ENCODE measurements around the gene SLC16A4. TPM values are rescaled to one million over a fixed set of nuclear protein-coding genes. Genes with fewer than 3 reads are reported as not detected.

The SLC16A4 gene
- total RNA-seq, 2 experiments from 2014 or later = 0.22 to 0.38 TPM

GRCh38 chr1:110420874-110421793, 30.3 kb upstream of the SLC16A4 start:
- intact Hi-C loops (cut with micrococcal nuclease; ENCODE audit: unreplicated experiment) = no loop called here
- TF ChIP-seq CTCF (conservative IDR thresholded peaks at IDR 0.05; ENCODE audit: low read length) (no peak), EZH2phosphoT487 (IDR thresholded peaks at IDR 0.05; ENCODE audit: borderline replicate concordance, low read depth, low read length) (no peak)
- no peaks in the 10 kb centered on the region for H3K79me2 ChIP-seq (ENCODE audit: insufficient read depth, low read depth, low read length)
- no peak overlapping the region for H3K27ac ChIP-seq (ENCODE audit: low read depth, low read length, poor library complexity, severe bottlenecking)
- no peaks in the 10 kb centered on the region for H3K4me1 ChIP-seq (ENCODE audit: insufficient read depth, low read length, poor library complexity, severe bottlenecking)
- ChIA-PET POLR2A (interaction anchor here (1.2 kb wide), 1 partner anchor 82 kb away, joined by 5 read pairs; the partner anchor contains the start of gene RBM15), CTCF (ENCODE audit: unreplicated experiment) (no interaction called here)
- no peaks in the 10 kb centered on the region for H3K36me3 ChIP-seq (ENCODE audit: insufficient read depth, low read length)
- no peaks in the 10 kb centered on the region for H3K9me2 ChIP-seq (ENCODE audit: insufficient read depth, low read length)
- H3K9me3 ChIP-seq (ENCODE audit: low read length) = peaks cover 14% of the 10 kb centered on the region
- H2AFZ ChIP-seq (ENCODE audit: low read length) = no peak overlapping the region
- H3K4me3 ChIP-seq (ENCODE audit: low read depth, low read length, poor library complexity, severe bottlenecking) = no peak overlapping the region
- H4K20me1 ChIP-seq (ENCODE audit: insufficient read depth, low read length) = no peaks in the 10 kb centered on the region
- no peak for DNase-seq (ENCODE audit: low spot score)
- BruUV-seq (replicated peaks) = no TSS peak
- no peak overlapping the region for H3K4me2 ChIP-seq (ENCODE audit: low read length)

DNA sequence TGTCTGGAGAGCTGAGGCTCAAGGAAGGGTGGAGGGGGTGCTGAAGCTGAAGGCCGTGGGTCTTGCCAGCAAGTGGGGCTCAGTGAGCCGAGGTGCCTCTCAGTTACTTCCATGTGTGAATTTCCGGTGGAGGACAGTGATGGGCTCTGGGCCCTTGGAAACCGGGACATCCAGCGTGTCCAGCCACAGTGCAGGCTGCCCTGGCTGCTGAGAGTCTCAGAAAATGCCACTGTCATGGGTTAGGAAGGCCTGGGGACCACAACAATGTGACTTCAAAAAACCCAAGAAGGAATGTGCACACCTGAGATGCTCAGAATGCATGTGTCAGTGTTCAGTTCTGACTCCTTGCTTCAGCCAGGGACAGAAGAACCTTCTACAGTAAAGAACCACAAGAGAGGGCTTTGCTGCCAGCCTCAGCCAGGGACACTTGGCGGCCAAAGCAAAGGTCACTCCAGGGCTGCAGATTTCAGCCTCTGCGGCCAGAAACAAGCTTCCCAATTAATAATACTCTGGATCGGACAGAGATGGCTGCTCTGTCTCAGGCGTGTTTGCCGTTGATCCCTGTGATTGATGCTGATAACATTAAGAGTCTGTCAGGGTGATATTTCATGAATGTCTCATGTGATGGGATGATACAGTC, 29.3 kb upstream of the SLC16A4 start:
- H3K9me2 ChIP-seq (ENCODE audit: insufficient read depth, low read length) = no peaks in the 10 kb centered on the region
- ChIA-PET CTCF (ENCODE audit: unreplicated experiment) (no interaction called here), POLR2A (interaction anchor here (1.2 kb wide), 1 partner anchor 81 kb away, joined by 5 read pairs; the partner anchor contains the start of gene RBM15)
- H3K27ac ChIP-seq (ENCODE audit: low read depth, low read length, poor library complexity, severe bottlenecking) = no peak overlapping the region
- intact Hi-C loops (cut with micrococcal nuclease; ENCODE audit: unreplicated experiment) = no loop called here
- no peaks in the 10 kb centered on the region for H3K36me3 ChIP-seq (ENCODE audit: insufficient read depth, low read length)
- DNase-seq (ENCODE audit: low spot score) = no peak
- H3K4me3 ChIP-seq (ENCODE audit: low read depth, low read length, poor library complexity, severe bottlenecking) = no peak overlapping the region
- no peak for TF ChIP-seq EZH2phosphoT487 (IDR thresholded peaks at IDR 0.05; ENCODE audit: borderline replicate concordance, low read depth, low read length)
- no peak for TF ChIP-seq CTCF (conservative IDR thresholded peaks at IDR 0.05; ENCODE audit: low read length)
- no peak overlapping the region for H2AFZ ChIP-seq (ENCODE audit: low read length)
- H4K20me1 ChIP-seq (ENCODE audit: insufficient read depth, low read length) = no peaks in the 10 kb centered on the region
- no TSS peak for BruUV-seq (replicated peaks)
- no peak overlapping the region for H3K4me2 ChIP-seq (ENCODE audit: low read length)
- peaks cover 14% of the 10 kb centered on the region for H3K9me3 ChIP-seq (ENCODE audit: low read length)
- H3K79me2 ChIP-seq (ENCODE audit: insufficient read depth, low read depth, low read length) = no peaks in the 10 kb centered on the region
- no peaks in the 10 kb centered on the region for H3K4me1 ChIP-seq (ENCODE audit: insufficient read depth, low read length, poor library complexity, severe bottlenecking)

All from OCI-LY7 (cell line).